ENCODE data around the gene CXCL9. TPM values are rescaled to one million over a fixed set of nuclear protein-coding genes. Genes with fewer than 3 reads are reported as not detected.

Gene CXCL9
- polyA plus RNA-seq, 1 experiment: not detected

GRCh38 chr4:76017056-76017686 is 9.9 kb upstream of the CXCL9 start:
- TF ChIP-seq CTCF (IDR thresholded peaks at IDR 0.05; ENCODE audit: low read depth, low read length): no peak
- Histone ChIP-seq H3K27me3 (ENCODE audit: control insufficient read depth, insufficient read depth, low read length) (peaks cover 3% of the 10 kb centered on the region), H3K9me3 (ENCODE audit: control insufficient read depth, insufficient read depth, low read length) (no peaks in the 10 kb centered on the region), H3K4me3 (ENCODE audit: low read depth, low read length) (no peak overlapping the region), H3K27ac (ENCODE audit: low read depth, low read length) (no peak overlapping the region)
- DNase-seq (ENCODE audit: low read depth, low spot score): no peak
- ChIA-PET CTCF (no interaction called here), POLR2A (interaction anchor here (0.6 kb wide), 1 partner anchor 11 kb away, joined by 3 read pairs; no protein-coding TSS in a partner anchor)

- H3K27me3 ChIP-seq (ENCODE audit: control insufficient read depth, insufficient read depth, low read length): no peaks in the 10 kb centered on the region
- TF ChIP-seq CTCF (IDR thresholded peaks at IDR 0.05; ENCODE audit: low read depth, low read length): no peak
- no peaks in the 10 kb centered on the region for H3K9me3 ChIP-seq (ENCODE audit: control insufficient read depth, insufficient read depth, low read length)
- no peak for DNase-seq (ENCODE audit: low read depth, low spot score)
- CTCF ChIA-PET: no interaction called here
- POLR2A ChIA-PET: no interaction called here
- H3K4me3 ChIP-seq (ENCODE audit: low read depth, low read length): no peak overlapping the region
- H3K27ac ChIP-seq (ENCODE audit: low read depth, low read length): no peak overlapping the region
These were observed 9.1 kb upstream of the CXCL9 start for GRCh38 chr4:76016393-76016792.

- no peak for DNase-seq (ENCODE audit: low read depth, low spot score)
- H3K27ac ChIP-seq (ENCODE audit: low read depth, low read length): no peak overlapping the region
- CTCF ChIA-PET: interaction anchor here (1.4 to 1.6 kb wide), 2 partner anchors 18 to 73 kb away, joined by 4 to 14 read pairs; no protein-coding TSS in a partner anchor
These were observed 6.2 kb upstream of the CXCL9 start for GRCh38 chr4:76013540-76013939.

GRCh38 chr4:76012388-76012801 is 5.1 kb upstream of the CXCL9 start:
- peak overlapping the region; percentile 92 for H3K27ac ChIP-seq (ENCODE audit: low read depth, low read length)
- CTCF ChIA-PET: interaction anchor here (0.8 kb wide), 1 partner anchor 16 kb away, joined by 3 read pairs; no protein-coding TSS in a partner anchor
- no peak overlapping the region for H3K4me3 ChIP-seq (ENCODE audit: low read depth, low read length)
- POLR2A ChIA-PET: interaction anchor here (0.6 kb wide), 1 partner anchor 41 kb away, joined by 4 read pairs; no protein-coding TSS in a partner anchor
- DNase-seq (ENCODE audit: low read depth, low spot score): peak; percentile 63
- peaks cover 4% of the 10 kb centered on the region; the same call in 1 of the 2 replicates for H3K9me3 ChIP-seq (ENCODE audit: control insufficient read depth, insufficient read depth, low read length)
- H3K27me3 ChIP-seq (ENCODE audit: control insufficient read depth, insufficient read depth, low read length): no peaks in the 10 kb centered on the region
- no peak for TF ChIP-seq CTCF (IDR thresholded peaks at IDR 0.05; ENCODE audit: low read depth, low read length)

More at GRCh38 chr4:76013540-76013939, 6.2 kb upstream of the CXCL9 start:
- Histone ChIP-seq H3K9me3 (ENCODE audit: control insufficient read depth, insufficient read depth, low read length) (peaks cover 4% of the 10 kb centered on the region; the same call in 1 of the 2 replicates), H3K27me3 (ENCODE audit: control insufficient read depth, insufficient read depth, low read length) (no peaks in the 10 kb centered on the region), H3K4me3 (ENCODE audit: low read depth, low read length) (no peak overlapping the region)
- POLR2A ChIA-PET: no interaction called here
- no peak for TF ChIP-seq CTCF (IDR thresholded peaks at IDR 0.05; ENCODE audit: low read depth, low read length)

GRCh38 chr4:76011700-76012387 is 4.5 kb upstream of the CXCL9 start:
- CTCF ChIA-PET: no interaction called here
- peak overlapping the region; percentile 92 for H3K27ac ChIP-seq (ENCODE audit: low read depth, low read length)

More at GRCh38 chr4:76011700-76012387, 4.5 kb upstream of the CXCL9 start:
- POLR2A ChIA-PET: no interaction called here
- H3K9me3 ChIP-seq (ENCODE audit: control insufficient read depth, insufficient read depth, low read length): peaks cover 4% of the 10 kb centered on the region; the same call in 1 of the 2 replicates
- no peak overlapping the region; the same call in 1 of the 2 replicates for H3K4me3 ChIP-seq (ENCODE audit: low read depth, low read length)
- H3K27me3 ChIP-seq (ENCODE audit: control insufficient read depth, insufficient read depth, low read length): no peaks in the 10 kb centered on the region
- no peak for TF ChIP-seq CTCF (IDR thresholded peaks at IDR 0.05; ENCODE audit: low read depth, low read length)
- peak; percentile 75 for DNase-seq (ENCODE audit: low read depth, low spot score)
